Lower lobe of right lung (tissue), 2 donors: ENCODE results near the gene MAPKAPK3. TPM values are rescaled to one million over a fixed set of nuclear protein-coding genes. Genes with fewer than 3 reads are reported as not detected.

ENCODE experiments used
- ATAC-seq, 2 donors: fragments of 200-7000 bp; cut with Tn5 transposase; one replicate each; pipeline ENCODE4 v1.9.1; 2020 to 2022; ENCODE audit warnings: mild to moderate bottlenecking in 2 of 2, moderate library complexity in 2 of 2
- DNase-seq: peaks from one replicate; pipeline ENCODE4 v3.0.0-alpha.2; 2020
- H3K27ac ChIP-seq: fragments of 200-600 bp; one replicate; pipeline ENCODE4 v1.8.0; 2022
- H3K27me3 ChIP-seq: fragments of 200-600 bp; one replicate; pipeline ENCODE4 v1.8.0; 2022; ENCODE audit warnings: low read depth
- H3K36me3 ChIP-seq: fragments of 200-600 bp; one replicate; pipeline ENCODE4 v1.8.0; 2022; ENCODE audit warnings: mild to moderate bottlenecking
- H3K4me1 ChIP-seq: fragments of 200-600 bp; one replicate; pipeline ENCODE4 v1.8.0; 2022
- H3K4me3 ChIP-seq: fragments of 200-600 bp; one replicate; pipeline ENCODE4 v1.8.0; 2022; ENCODE audit warnings: mild to moderate bottlenecking
- H3K9me3 ChIP-seq: fragments of 200-600 bp; one replicate; pipeline ENCODE4 v1.8.0; 2022
- intact Hi-C: fragments of 100-400 bp; cut with DNase I; formaldehyde crosslinking; loops from one replicate; pipeline ENCODE4 v1.11.0; 2022
- total RNA-seq: library from RNA; stranded (reverse); fragmentation: NEBNext Ultra II Directional; extraction: Animal tissue kit (Norgen Biotek cat#: 25700); gene quantifications from one replicate; pipeline ENCODE4 v1.2.1, GENCODE V29; 2021
- TF ChIP-seq, protein P1 (sequence below): fragments of 200-600 bp; IDR thresholded peaks from one replicate; pipeline ENCODE4 v1.8.0; 2022; ENCODE audit warnings: antibody characterized with exemption, mild to moderate bottlenecking
- donor health status: DM: no; HTN: yes; CAD: no; lungs with severe emphysema.

Gene MAPKAPK3
- total RNA-seq, 1 donor from 2014 or later = 68.6 TPM

- H3K4me1 ChIP-seq = peaks cover 94% of the 10 kb centered on the region
- H3K9me3 ChIP-seq = no peaks in the 10 kb centered on the region
- H3K4me3 ChIP-seq = no peak overlapping the region
- ATAC-seq (peak; percentile 7 to 10), DNase-seq (no peak)
- intact Hi-C loops = no loop called here
- no peaks in the 10 kb centered on the region for H3K27me3 ChIP-seq
- TF ChIP-seq, protein P1, sequence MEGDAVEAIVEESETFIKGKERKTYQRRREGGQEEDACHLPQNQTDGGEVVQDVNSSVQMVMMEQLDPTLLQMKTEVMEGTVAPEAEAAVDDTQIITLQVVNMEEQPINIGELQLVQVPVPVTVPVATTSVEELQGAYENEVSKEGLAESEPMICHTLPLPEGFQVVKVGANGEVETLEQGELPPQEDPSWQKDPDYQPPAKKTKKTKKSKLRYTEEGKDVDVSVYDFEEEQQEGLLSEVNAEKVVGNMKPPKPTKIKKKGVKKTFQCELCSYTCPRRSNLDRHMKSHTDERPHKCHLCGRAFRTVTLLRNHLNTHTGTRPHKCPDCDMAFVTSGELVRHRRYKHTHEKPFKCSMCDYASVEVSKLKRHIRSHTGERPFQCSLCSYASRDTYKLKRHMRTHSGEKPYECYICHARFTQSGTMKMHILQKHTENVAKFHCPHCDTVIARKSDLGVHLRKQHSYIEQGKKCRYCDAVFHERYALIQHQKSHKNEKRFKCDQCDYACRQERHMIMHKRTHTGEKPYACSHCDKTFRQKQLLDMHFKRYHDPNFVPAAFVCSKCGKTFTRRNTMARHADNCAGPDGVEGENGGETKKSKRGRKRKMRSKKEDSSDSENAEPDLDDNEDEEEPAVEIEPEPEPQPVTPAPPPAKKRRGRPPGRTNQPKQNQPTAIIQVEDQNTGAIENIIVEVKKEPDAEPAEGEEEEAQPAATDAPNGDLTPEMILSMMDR = no peak
- H3K27ac ChIP-seq = peak overlapping the region; percentile 94
- peaks cover 38% of the 10 kb centered on the region for H3K36me3 ChIP-seq
These were observed 14.3 kb upstream of the MAPKAPK3 start for GRCh38 chr3:50602595-50603191.

- no peaks in the 10 kb centered on the region for H3K27me3 ChIP-seq
- H3K4me3 ChIP-seq = no peak overlapping the region
- ATAC-seq = no peak
- peaks cover 45% of the 10 kb centered on the region for H3K36me3 ChIP-seq
- intact Hi-C loops = no loop called here
- peaks cover 96% of the 10 kb centered on the region for H3K4me1 ChIP-seq
- TF ChIP-seq, protein P1 = no peak
- DNase-seq = no peak
- H3K9me3 ChIP-seq = no peaks in the 10 kb centered on the region
- H3K27ac ChIP-seq = peak overlapping the region; percentile 94
These were observed 13.5 kb upstream of the MAPKAPK3 start for GRCh38 chr3:50603261-50604109.

- intact Hi-C loops = no loop called here
- peaks cover 45% of the 10 kb centered on the region for H3K36me3 ChIP-seq
- ATAC-seq (no peak), DNase-seq (no peak)
- TF ChIP-seq, protein P1 = no peak
- H3K4me1 ChIP-seq = peaks cover 99% of the 10 kb centered on the region
- peak overlapping the region; percentile 94 for H3K27ac ChIP-seq
- no peaks in the 10 kb centered on the region for H3K27me3 ChIP-seq
- no peak overlapping the region for H3K4me3 ChIP-seq
- no peaks in the 10 kb centered on the region for H3K9me3 ChIP-seq
These were observed 12.8 kb upstream of the MAPKAPK3 start for GRCh38 chr3:50604110-50604621.

DNA sequence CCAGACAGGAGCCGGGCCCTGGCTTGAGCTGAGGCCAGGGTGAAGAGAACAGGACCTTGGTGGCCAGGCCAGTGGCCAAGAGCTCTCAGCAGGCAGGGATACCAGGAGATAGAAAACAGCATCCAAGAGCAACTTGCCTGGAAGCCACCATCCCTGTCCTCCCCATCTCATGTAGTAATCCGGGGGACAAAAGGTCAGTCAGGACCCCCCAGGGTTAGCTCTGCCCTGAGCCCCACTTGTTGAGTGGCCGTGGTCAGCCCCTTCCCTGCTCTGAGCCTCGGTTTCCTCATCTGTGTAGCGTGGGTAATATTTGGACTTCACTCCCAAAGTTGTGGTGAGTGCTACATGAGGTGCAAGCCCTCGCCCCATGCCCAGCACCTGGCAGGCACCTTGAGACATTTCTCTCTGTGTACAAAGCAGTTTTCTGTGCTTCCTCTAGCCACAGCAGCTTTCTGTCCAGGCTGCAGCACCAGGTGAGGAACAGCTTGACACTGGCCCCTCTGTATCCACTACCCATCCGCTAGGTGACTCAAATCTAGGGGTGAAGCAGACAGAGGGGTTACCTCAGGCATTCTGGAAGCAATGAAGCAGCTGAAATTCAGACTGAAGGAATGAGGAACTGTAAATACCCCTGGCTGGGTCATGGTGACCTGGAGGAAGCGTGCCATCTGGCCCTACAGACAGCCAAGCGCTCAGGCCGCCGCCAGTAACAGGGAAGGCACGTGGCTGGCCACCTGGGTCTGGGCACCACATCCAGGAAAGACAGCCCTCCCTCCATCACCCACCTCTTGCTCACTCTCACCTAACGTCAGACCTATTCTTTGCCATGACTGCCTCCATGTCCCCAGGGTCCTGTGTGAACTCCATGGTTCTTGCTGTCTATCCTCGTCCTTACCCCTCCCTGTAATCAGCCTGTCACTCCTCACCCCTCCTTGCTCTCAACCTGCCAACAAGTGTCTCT lies 12.0 kb upstream of the MAPKAPK3 start:
- H3K4me3 ChIP-seq = no peak overlapping the region
- DNase-seq (no peak), ATAC-seq (no peak)
- H3K4me1 ChIP-seq = peaks cover 99% of the 10 kb centered on the region
- H3K27me3 ChIP-seq = no peaks in the 10 kb centered on the region
- H3K27ac ChIP-seq = peak overlapping the region; percentile 91
- intact Hi-C loops = no loop called here
- TF ChIP-seq, protein P1 = no peak
- peaks cover 45% of the 10 kb centered on the region for H3K36me3 ChIP-seq
- no peaks in the 10 kb centered on the region for H3K9me3 ChIP-seq

GRCh38 chr3:50605901-50606326 lies 11.0 kb upstream of the MAPKAPK3 start:
- DNase-seq = peak; percentile 48
- H3K27me3 ChIP-seq = no peaks in the 10 kb centered on the region
- intact Hi-C loops = no loop called here
- peak in 1 of 2 donors; percentile 1 for ATAC-seq
- peak overlapping the region; percentile 83 for H3K4me3 ChIP-seq
- no peaks in the 10 kb centered on the region for H3K9me3 ChIP-seq
- H3K27ac ChIP-seq = peak overlapping the region; percentile 91
- peaks cover 45% of the 10 kb centered on the region for H3K36me3 ChIP-seq
- peaks cover 99% of the 10 kb centered on the region for H3K4me1 ChIP-seq
- TF ChIP-seq, protein P1 = no peak
